ENCODE measurements around the gene TRAM2.

TRAM2 gene

DNA sequence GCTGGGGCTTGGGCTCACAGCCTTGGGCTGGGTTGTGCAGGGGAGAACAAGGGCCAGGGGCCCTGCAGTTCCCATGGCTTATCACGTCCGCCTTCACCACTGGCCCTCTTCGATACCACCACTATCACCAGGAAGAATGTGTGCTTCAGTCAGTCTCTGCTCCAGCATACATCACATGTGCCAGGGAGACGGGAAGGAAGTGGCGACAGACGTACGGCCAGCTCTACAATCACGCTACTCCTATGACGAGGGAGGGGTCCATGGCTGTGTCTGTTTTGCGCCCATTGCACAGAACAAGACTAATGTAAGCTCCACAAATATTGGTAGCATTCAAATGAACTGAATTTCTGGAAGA is 72.1 kb downstream of the TRAM2 start:
- DNase-seq (ENCODE audit: insufficient read length, low spot score) (no peak), FAIRE-seq (no peak)
- no peak for TF ChIP-seq POLR2A (IDR thresholded peaks at IDR 0.05; ENCODE audit: low read depth, low read length)

DNA sequence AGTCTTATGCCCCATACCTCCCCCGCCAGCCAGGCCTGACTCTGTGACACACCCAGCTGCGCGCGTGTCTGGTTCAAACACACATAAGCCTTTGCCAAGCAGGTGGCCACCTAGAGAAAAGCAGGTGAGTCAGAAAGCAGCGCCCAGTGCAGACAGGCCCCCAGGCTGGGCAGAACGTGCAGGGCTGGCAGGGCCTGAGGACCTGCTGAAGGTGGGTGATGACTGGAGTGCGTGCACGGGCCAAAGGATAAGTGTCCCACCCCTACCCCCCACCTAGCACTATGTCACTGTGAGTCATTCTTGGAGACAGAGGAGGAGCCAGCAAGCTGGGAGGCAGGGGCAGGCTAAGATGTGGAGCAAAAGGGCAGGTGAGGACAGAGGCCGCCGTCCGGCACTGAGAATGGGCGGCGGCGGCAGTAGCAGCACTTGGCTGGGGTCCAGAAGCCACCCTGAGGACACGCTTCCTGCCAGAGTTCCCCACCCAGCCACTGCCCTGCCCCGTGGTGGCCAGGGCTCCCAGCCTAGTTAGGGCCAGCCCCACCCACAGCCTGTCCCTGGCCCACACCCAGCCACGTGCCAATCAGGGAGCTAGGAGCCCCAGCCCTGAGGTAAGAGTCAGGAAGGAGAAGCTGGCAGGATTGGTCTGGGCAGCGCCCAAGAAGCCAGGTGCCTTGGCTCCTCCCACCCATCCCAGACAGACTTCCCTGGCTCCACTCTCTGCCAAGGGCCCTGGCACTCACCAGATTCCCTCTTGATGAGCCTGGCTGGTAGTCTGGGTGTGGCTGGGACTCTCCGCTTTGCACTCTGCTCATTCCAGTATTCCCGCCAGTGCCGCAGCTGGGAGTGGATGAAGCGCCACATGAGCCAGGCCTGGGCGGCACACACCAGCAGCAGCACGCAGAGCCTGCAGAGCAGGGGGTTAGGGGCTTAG is 72.7 kb downstream of the TRAM2 start:
- DNase-seq (ENCODE audit: insufficient read length, low spot score) = peak; percentile 91
- TF ChIP-seq POLR2A (IDR thresholded peaks at IDR 0.05; ENCODE audit: low read depth, low read length) = peak; percentile 44; the same call in 1 of the 2 replicates
- FAIRE-seq = peak; percentile 57

DNA sequence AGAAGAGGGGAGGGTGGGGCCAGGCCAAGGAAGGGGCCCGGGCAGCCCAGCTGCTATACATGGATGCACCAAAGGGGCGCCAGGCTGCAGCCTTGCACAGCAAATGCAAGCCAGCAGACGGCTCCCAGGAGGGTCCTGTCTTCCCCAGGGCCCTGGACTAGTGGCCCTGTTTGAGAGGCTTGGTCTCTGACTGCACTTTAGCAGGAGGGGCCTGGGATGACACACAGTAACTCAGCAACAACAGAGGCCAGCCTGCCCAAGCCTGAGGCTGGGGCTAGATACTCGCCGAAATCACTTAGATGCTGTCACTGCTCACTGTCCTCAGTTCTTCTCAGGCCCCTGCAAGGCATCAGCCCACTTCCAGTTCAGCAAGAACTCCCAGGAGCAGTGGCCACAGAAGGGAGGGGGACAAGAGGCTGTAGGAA is 73.5 kb downstream of the TRAM2 start:
- no peak for DNase-seq (ENCODE audit: insufficient read length, low spot score)
- FAIRE-seq = no peak
- no peak for TF ChIP-seq POLR2A (IDR thresholded peaks at IDR 0.05; ENCODE audit: low read depth, low read length)

DNA sequence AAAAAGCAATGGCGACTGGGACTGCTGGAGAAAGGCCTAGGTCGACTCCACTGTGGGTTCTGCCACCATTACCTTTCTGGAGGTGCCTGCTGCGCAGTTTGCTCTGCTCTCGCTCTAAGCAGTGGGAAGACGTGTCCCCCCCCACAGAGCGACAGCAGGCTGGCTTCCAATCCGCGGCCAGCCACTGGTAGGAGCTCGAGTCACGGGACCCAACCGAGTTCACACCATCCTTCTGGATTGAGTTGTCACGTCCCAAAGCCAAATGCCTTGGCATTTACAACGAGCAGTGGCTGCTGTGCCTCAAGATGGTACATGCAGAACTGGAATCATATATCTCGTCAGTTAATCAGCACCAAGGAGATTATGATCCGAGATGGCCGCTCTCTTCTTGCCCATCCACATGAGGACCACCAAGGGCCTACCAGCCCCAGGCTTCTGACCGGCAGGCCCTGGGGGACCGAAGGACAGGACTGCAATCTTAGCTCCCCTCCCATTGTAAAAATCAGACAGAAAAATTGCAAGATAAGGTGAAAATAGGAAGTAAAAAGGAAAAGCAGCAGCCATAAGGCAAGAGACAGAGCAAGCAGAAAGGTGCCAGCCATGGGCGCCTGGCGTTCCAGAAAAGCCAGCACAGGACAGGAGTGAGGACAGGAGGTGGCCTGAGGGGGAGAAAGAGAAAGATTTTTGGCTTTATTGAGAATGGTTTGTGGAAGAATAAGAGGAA is 74.4 kb downstream of the TRAM2 start:
- FAIRE-seq (no peak), DNase-seq (ENCODE audit: insufficient read length, low spot score) (no peak)
- TF ChIP-seq POLR2A (IDR thresholded peaks at IDR 0.05; ENCODE audit: low read depth, low read length) = no peak

DNA sequence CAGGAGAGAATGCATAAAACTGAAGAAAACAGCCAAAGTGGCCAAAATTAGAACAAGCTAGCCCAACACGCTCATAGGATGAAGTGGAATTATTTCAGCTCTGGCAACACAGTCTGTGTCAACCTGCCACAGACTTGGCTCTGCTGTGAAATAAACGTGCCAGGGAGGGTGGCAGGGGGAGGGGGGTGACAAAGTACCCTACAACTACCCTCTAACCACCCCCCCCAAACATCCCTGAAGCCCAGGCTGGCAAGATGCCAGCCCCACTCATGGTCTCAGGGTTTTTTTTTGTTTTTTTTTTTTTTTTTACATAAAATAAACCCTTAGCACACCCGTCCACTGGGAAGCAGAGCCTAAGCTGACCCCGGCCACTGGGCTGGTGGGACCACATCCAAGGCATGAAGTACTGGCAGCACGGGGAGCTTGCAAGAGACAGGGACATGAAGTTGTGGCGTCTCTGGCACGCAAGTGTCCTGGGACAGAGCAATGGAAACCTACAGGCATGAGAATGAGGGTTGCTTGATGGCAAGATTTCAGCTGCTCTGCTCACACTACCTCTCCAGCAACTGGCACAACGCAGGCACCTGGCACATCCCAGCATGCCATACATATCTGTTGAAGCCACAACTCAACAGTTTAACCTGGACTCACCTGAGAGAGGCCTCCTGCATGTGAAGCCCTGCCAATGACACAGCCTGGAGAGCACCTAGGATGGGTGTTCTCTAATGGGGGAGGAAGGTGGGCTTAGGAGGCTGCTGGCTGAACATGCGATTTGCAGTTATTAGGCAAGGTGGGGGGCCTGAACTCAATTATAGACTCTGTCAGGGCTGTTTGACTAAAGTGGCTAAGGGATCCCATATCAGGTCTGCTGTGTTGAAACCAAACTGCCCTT is 76.4 kb downstream of the TRAM2 start:
- FAIRE-seq (no peak), DNase-seq (ENCODE audit: insufficient read length, low spot score) (no peak)
- TF ChIP-seq POLR2A (IDR thresholded peaks at IDR 0.05; ENCODE audit: low read depth, low read length) = no peak

DNA sequence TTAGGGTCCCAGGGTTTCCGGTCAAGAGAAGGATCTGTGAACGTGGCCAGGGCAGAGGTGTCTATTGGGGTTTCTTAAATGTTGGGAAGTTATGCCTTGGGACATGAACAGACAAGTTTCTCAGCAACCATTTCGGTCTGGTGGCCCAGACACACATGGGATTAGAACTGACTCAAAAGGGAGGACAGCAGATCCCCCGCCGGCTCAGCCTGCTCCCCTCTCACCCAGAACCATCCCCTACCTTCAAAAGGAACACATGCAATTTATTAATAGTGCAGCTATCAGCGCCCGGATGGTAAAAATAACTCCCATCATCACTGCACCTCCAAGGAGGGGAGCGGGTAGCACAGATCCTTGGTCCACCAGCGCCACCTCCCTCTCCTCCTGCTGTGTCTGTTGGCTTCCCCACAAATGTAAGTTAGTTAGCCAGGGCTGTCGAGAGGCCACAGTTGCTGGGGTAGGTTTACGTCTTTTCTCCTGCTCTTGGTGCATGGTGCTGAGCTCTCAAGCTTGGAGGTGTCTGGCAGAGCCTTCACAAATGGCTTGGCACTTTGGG is 77.1 kb downstream of the TRAM2 start:
- no peak for DNase-seq (ENCODE audit: insufficient read length, low spot score)
- no peak for FAIRE-seq
- TF ChIP-seq POLR2A (IDR thresholded peaks at IDR 0.05; ENCODE audit: low read depth, low read length) = no peak

DNA sequence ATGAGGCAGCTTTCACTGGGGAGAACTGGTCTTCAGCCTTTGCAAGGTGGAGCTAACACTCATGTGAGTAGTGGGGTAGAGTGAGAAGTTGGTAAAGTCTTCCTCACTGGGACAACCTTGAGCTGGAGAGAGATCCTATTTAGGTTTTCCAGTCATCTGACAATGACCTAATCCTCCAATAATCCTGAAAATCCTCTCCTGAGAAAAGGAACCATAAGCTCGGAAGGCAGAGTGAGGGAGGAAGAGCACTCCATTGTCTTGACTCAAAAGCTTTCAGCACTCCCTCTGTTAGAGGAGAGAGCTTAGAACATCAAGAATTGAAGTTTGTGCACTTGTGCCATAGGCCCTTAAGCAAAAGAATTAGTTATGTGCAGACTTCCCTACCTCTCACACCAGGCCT is 77.8 kb downstream of the TRAM2 start:
- no peak for TF ChIP-seq POLR2A (IDR thresholded peaks at IDR 0.05; ENCODE audit: low read depth, low read length)
- DNase-seq (ENCODE audit: insufficient read length, low spot score) (no peak), FAIRE-seq (no peak)

DNA sequence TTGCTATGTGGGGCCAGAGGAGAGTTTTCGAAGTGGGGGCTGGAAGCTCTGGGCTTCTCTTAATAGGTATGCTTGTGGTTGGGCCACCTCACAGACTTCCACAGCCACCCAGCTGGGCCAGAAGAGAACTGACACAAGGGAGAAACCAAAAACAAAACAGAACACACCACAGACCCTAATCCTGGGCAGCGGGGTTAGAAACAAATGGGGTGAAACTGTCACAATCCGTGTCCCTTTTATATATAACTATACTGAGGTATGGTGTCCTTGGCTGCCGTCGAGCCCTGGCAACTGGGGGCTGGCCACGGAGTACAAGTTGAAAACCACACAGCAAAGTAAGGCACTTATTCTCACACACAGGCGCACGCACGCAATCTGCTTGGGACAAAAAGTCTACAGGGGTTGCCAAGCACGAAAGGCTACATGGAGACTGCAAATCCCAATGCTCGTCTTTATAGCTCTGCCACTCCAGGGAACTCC is 78.3 kb downstream of the TRAM2 start:
- FAIRE-seq (no peak), DNase-seq (ENCODE audit: insufficient read length, low spot score) (no peak)
- TF ChIP-seq POLR2A (IDR thresholded peaks at IDR 0.05; ENCODE audit: low read depth, low read length) = no peak

DNA sequence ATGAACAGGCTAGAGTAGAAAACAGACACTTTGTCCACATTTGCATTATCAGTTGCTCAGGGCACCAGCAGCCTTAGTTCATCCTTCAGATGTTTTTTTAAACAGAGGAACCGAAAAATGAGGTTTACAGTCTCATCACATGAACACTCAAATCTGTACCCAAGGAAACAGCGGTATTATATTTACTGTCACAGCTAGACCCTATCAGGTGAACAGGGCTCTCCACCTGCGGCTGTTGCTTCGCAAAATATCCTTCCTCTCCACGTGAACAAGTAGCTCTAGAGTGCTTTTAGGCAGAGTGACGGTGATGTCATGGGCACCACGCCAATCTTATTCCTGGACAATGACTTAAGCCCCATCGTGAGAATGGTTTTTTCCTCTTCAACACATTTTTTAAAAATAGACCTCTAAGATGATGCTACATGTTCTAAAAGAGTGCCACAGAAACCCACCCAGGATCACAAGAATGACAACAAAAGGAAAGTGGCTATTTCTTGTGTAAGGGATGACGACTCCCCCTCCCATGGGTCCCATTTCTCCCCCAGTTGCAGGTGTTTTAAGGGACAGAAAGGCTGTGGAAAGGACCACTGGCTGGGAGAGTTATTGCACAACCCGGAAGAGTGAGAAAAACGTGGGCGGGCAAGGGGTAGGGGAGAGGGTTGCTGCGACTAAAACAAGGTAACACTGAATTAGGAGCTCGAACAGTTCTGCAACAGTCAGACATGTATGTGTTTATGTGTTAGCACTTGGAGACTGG is 79.0 kb downstream of the TRAM2 start:
- FAIRE-seq = no peak
- no peak for DNase-seq (ENCODE audit: insufficient read length, low spot score)
- TF ChIP-seq POLR2A (IDR thresholded peaks at IDR 0.05; ENCODE audit: low read depth, low read length) = no peak

DNA sequence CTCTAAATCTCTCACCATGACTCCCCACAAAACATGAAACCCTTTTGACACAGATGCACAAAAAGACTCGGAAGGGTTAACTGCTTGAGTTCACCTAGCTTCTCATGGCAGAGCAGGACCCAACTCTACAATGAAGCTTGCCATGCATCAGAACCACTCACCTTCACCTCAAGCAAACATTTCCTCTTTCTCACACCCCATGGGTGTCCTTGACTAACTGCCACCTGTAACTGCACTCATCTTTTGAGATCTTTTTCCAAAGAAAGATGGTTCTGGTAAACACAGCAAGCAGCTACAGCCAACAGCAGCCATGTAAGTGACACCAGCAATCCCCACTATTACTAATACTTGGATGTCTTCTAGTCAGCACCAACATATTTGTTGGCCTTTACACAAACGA is 80.2 kb downstream of the TRAM2 start:
- no peak for DNase-seq (ENCODE audit: insufficient read length, low spot score)
- no peak for TF ChIP-seq POLR2A (IDR thresholded peaks at IDR 0.05; ENCODE audit: low read depth, low read length)
- no peak for FAIRE-seq

DNA sequence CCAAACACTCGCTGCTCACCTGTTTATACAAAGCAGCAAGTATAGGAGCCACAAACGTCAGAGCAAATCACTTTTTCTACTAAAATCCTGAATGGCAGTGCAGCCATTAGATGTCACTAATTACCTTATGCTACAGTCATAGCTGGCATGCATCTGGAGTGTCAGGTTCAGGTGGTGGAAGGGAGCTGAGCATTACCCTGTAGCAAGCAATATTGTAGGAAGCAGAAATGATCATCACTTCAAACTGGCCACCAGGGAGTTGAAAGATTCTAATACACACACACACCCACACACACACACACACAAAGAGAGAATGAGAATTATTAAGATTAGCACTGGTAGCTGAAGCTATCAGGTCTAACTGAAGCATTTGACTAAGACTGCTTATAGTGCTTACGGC is 80.9 kb downstream of the TRAM2 start:
- FAIRE-seq = no peak

DNA sequence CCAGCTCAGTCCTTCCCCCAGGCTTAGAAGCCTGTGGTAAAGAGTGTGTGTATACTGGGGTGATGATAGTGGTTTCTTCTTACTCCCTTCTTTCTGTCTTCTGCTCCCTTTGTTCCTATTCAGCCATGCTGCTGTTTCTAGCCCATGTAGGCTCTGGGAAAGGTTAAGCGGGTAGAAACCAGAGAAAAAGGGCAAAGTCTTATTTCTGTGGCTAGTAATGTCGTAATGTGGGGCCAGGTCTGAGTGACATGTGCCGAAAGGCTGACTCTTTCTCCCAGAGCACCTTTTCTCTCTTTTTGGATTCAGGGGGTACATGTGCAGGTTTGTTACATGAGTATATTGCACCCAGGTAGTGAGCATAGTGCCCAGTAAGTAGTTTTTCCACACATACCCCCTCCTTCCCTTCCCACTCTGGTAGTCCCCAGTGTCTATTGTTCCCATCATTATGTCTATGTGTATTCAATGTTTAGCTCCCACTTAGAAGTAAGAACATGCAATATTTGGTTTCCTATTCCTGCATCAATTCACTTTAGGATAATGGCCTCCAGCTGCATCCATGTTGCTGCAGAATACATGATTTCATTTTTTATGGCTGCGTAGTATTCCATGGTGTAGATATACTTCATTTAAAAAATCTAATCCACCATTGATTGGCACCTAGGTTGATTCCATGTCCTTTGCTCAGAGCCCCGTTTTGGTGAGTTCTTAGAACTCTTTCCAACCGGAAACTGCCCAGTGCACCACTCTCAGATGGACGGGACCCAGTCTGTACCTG is 82.4 kb downstream of the TRAM2 start:
- DNase-seq (ENCODE audit: insufficient read length, low spot score) (no peak), FAIRE-seq (no peak)

More for the DNA sequence above, 80.9 kb downstream of the TRAM2 start:
- DNase-seq (ENCODE audit: insufficient read length, low spot score) = no peak
- no peak for TF ChIP-seq POLR2A (IDR thresholded peaks at IDR 0.05; ENCODE audit: low read depth, low read length)

More for the DNA sequence above, 82.4 kb downstream of the TRAM2 start:
- TF ChIP-seq POLR2A (IDR thresholded peaks at IDR 0.05; ENCODE audit: low read depth, low read length) = no peak

Data from H54 (cell line).